Ureter (tissue), 1 donor: ENCODE measurements around the gene NDUFB7. TPM values are rescaled to one million over a fixed set of nuclear protein-coding genes. Genes with fewer than 3 reads are reported as not detected.

Experiments
- DNase-seq: peaks from one replicate; pipeline ENCODE4 v3.0.0-alpha.2; 2020; ENCODE audit warnings: low spot score
- total RNA-seq: library from RNA; stranded (reverse); gene quantifications from one replicate; pipeline ENCODE4 v1.2.4, GENCODE V29; 2023
- donor health status: DM: yes; HTN: yes; CAD: no.

The NDUFB7 gene
- total RNA-seq, 1 donor from 2014 or later, result 169 TPM

GRCh38 chr19:14520543-14520942 is 51.3 kb downstream of the NDUFB7 start:
- DNase-seq, result no peak

GRCh38 chr19:14519860-14520407 is 51.9 kb downstream of the NDUFB7 start:
- DNase-seq, result no peak

GRCh38 chr19:14519245-14519859 is 52.5 kb downstream of the NDUFB7 start:
- no peak for DNase-seq

GRCh38 chr19:14517840-14518505 is 53.9 kb downstream of the NDUFB7 start, which contains the start of gene DNAJB1:
Gene DNAJB1 (minus strand): TSS chr19:14518397. CDS start chr19:14518349, 48 bp downstream.
- DNase-seq, result peak; percentile 86

- DNase-seq, result no peak
These were observed 54.4 kb downstream of the NDUFB7 start for GRCh38 chr19:14517446-14517839.

GRCh38 chr19:14516746-14517438 is 55.0 kb downstream of the NDUFB7 start:
- DNase-seq, result no peak

Other genes starting within 250 kb of the NDUFB7 start
- gene ADGRE5, start 190.6 kb downstream of the NDUFB7 start, total RNA-seq, result 52.0 TPM
- 55.2 TPM for gene DDX39A, start 152.7 kb downstream of the NDUFB7 start, total RNA-seq
- 51.7 TPM for gene PKN1, start 138.8 kb downstream of the NDUFB7 start, total RNA-seq
- 3.0 TPM for gene PTGER1, start 96.7 kb downstream of the NDUFB7 start, total RNA-seq
- 141 TPM for gene GIPC1, start 75.9 kb downstream of the NDUFB7 start, total RNA-seq
- gene DNAJB1, start 53.7 kb downstream of the NDUFB7 start, total RNA-seq, result 81.6 TPM
- 104 TPM for gene TECR, start 42.5 kb downstream of the NDUFB7 start, total RNA-seq
- gene CLEC17A, start 11.0 kb upstream of the NDUFB7 start, total RNA-seq, result 0.26 TPM
- not detected for gene ADGRE3, start 102.8 kb upstream of the NDUFB7 start, total RNA-seq
- 31.3 TPM for gene ZNF333, start 118.0 kb upstream of the NDUFB7 start, total RNA-seq
- gene ADGRE2, start 206.5 kb upstream of the NDUFB7 start, total RNA-seq, result 10.3 TPM